ENCODE measurements around the gene SIRT5. TPM values are rescaled to one million over a fixed set of nuclear protein-coding genes. Genes with fewer than 3 reads are reported as not detected.

The SIRT5 gene
- total RNA-seq, 1 experiment from 2014 or later, result 15.9 TPM

DNA sequence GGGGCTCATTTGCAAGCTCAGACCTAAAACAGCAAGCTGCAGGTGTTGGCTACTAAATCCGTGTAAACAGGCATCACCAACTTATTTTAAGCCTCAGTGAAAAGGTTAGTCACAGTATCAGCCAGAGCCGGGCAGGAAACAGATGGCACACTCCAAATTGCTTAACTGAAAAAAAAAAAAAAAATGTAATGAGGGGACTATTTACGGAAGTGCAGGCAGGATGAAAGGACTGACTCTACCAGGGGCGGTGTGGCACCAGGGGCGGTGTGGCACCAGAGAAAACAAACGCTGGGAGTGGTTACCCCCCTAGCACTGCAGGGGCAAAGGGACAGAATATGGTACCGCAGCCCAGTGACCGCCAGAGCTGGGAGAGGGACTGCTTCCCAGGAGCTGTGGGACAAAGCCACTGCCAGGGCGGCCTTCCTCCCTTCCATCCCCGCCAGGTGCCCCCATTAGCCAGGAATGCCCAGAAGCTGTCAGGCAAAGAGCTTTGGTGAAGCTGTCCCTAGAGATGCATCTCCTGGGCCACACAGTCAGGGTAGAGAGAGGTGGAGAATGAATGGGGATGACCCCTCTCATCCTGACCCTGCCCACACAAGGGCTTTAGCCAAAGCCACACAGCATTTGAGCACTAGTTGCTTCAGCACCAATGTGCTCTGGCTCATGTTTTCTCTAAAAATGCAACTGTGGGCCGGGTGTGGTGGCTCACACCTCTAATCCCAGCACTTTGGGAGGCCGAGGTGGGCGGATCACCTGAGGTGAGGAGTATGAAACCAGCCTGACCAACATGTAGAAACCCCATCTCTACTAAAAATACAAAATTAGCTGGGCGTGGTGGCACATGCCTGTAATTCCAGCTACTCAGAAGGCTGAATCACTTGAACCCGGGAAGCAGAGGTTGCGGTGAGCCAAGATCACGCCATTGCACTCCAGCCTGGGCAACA lies 47.4 kb upstream of the SIRT5 start:
- H3K36me3 ChIP-seq (ENCODE audit: low read depth), result no peaks in the 10 kb centered on the region
- H3K4me1 ChIP-seq (replicated peaks; ENCODE audit: insufficient read depth), result peaks cover 20% of the 10 kb centered on the region
- no peak overlapping the region for H3K4me3 ChIP-seq
- CTCF ChIA-PET, result no interaction called here
- H3K79me2 ChIP-seq (ENCODE audit: low read depth), result no peaks in the 10 kb centered on the region
- TF ChIP-seq, protein P1, sequence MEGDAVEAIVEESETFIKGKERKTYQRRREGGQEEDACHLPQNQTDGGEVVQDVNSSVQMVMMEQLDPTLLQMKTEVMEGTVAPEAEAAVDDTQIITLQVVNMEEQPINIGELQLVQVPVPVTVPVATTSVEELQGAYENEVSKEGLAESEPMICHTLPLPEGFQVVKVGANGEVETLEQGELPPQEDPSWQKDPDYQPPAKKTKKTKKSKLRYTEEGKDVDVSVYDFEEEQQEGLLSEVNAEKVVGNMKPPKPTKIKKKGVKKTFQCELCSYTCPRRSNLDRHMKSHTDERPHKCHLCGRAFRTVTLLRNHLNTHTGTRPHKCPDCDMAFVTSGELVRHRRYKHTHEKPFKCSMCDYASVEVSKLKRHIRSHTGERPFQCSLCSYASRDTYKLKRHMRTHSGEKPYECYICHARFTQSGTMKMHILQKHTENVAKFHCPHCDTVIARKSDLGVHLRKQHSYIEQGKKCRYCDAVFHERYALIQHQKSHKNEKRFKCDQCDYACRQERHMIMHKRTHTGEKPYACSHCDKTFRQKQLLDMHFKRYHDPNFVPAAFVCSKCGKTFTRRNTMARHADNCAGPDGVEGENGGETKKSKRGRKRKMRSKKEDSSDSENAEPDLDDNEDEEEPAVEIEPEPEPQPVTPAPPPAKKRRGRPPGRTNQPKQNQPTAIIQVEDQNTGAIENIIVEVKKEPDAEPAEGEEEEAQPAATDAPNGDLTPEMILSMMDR (conservative IDR thresholded peaks at IDR 0.05), result no peak
- no peak for TF ChIP-seq EZH2 (IDR thresholded peaks at IDR 0.05; ENCODE audit: low read depth)
- no peaks in the 10 kb centered on the region for H3K9me2 ChIP-seq (ENCODE audit: insufficient read depth)
- no peaks in the 10 kb centered on the region for H4K20me1 ChIP-seq (ENCODE audit: insufficient read depth)
- POLR2A ChIA-PET (ENCODE audit: unreplicated experiment), result interaction anchor here (0.7 to 0.8 kb wide), 2 partner anchors 182 to 287 kb away, joined by 11 to 44 read pairs; partner anchors contain the start of gene MCUR1
- BruUV-seq (replicated peaks), result no TSS peak
- no peaks in the 10 kb centered on the region for H3K27me3 ChIP-seq (ENCODE audit: insufficient read depth, low read depth)
- H3K9me3 ChIP-seq (ENCODE audit: insufficient read depth, low read depth), result no peaks in the 10 kb centered on the region
- no peak overlapping the region for H2AFZ ChIP-seq
- H3F3A ChIP-seq (ENCODE audit: insufficient read depth, low read depth), result peaks cover 5% of the 10 kb centered on the region; the same call in 1 of the 2 replicates
- no peak overlapping the region for H3K4me2 ChIP-seq
- intact Hi-C loops (cut with micrococcal nuclease; ENCODE audit: unreplicated experiment), result no loop called here
- H3K27ac ChIP-seq, result no peak overlapping the region
- DNase-seq, result no peak

DNA sequence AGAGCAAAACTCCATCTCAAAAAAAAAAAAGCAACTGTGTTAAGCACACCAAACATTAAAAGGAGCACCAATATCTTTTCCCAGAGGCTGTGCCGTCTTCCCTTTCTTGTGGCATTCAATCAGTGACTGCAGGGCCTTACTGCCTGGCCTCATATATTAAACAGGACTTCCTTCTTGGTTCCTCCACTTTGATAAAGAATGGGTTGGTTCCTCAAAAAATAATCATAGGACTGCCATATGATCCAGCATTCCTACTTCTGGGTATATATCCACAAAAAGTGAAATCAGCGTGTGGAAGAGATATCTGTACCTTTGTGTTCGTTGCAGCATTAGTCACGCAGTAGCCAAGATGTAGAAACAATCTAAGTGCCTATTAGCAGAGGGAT lies 46.7 kb upstream of the SIRT5 start:
- H3K4me2 ChIP-seq, result no peak overlapping the region
- no peak for DNase-seq
- no peaks in the 10 kb centered on the region for H3K9me3 ChIP-seq (ENCODE audit: insufficient read depth, low read depth)
- ChIA-PET POLR2A (ENCODE audit: unreplicated experiment) (interaction anchor here (0.7 to 0.8 kb wide), 2 partner anchors 183 to 286 kb away, joined by 11 to 44 read pairs; partner anchors contain the start of gene MCUR1), CTCF (no interaction called here)
- no peaks in the 10 kb centered on the region for H3K27me3 ChIP-seq (ENCODE audit: insufficient read depth, low read depth)
- no peaks in the 10 kb centered on the region for H3K9me2 ChIP-seq (ENCODE audit: insufficient read depth)
- intact Hi-C loops (cut with micrococcal nuclease; ENCODE audit: unreplicated experiment), result no loop called here
- no peak overlapping the region for H2AFZ ChIP-seq
- H3F3A ChIP-seq (ENCODE audit: insufficient read depth, low read depth), result peaks cover 5% of the 10 kb centered on the region; the same call in 1 of the 2 replicates
- TF ChIP-seq EZH2 (IDR thresholded peaks at IDR 0.05; ENCODE audit: low read depth), result no peak
- TF ChIP-seq, protein P1 (conservative IDR thresholded peaks at IDR 0.05), result no peak
- H3K4me1 ChIP-seq (replicated peaks; ENCODE audit: insufficient read depth), result peaks cover 23% of the 10 kb centered on the region
- H3K4me3 ChIP-seq, result no peak overlapping the region
- no TSS peak for BruUV-seq (replicated peaks)
- no peaks in the 10 kb centered on the region for H4K20me1 ChIP-seq (ENCODE audit: insufficient read depth)
- no peaks in the 10 kb centered on the region for H3K79me2 ChIP-seq (ENCODE audit: low read depth)
- no peaks in the 10 kb centered on the region for H3K36me3 ChIP-seq (ENCODE audit: low read depth)
- no peak overlapping the region for H3K27ac ChIP-seq

DNA sequence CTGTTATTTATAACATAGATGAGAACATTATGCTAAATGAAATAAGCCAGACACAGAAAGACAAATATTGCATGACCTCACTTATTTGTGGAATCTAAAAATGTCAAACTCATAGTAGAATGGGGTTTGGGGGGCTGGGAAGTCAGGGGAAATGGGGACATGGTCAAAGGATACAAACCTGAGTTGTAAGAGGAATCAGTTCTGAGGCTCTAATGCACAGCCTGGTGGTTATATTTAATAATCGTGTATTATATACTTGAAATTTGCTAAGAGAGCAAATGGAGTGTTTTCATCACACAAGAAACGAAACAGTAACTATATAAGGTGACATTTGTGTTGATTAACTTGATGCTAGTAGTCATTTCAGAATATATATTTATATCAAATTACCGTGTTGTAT lies 46.2 kb upstream of the SIRT5 start:
- Histone ChIP-seq H3K4me3 (no peak overlapping the region), H3K27me3 (ENCODE audit: insufficient read depth, low read depth) (no peaks in the 10 kb centered on the region), H3K4me1 (replicated peaks; ENCODE audit: insufficient read depth) (peaks cover 20% of the 10 kb centered on the region), H3K9me3 (ENCODE audit: insufficient read depth, low read depth) (no peaks in the 10 kb centered on the region), H3F3A (ENCODE audit: insufficient read depth, low read depth) (peaks cover 5% of the 10 kb centered on the region; the same call in 1 of the 2 replicates), H3K36me3 (ENCODE audit: low read depth) (no peaks in the 10 kb centered on the region), H2AFZ (no peak overlapping the region), H3K4me2 (no peak overlapping the region), H3K79me2 (ENCODE audit: low read depth) (no peaks in the 10 kb centered on the region), H3K9me2 (ENCODE audit: insufficient read depth) (no peaks in the 10 kb centered on the region), H3K27ac (no peak overlapping the region), H4K20me1 (ENCODE audit: insufficient read depth) (no peaks in the 10 kb centered on the region)
- TF ChIP-seq, protein P1 (conservative IDR thresholded peaks at IDR 0.05), result no peak
- no peak for TF ChIP-seq EZH2 (IDR thresholded peaks at IDR 0.05; ENCODE audit: low read depth)
- CTCF ChIA-PET, result no interaction called here
- POLR2A ChIA-PET (ENCODE audit: unreplicated experiment), result no interaction called here
- intact Hi-C loops (cut with micrococcal nuclease; ENCODE audit: unreplicated experiment), result no loop called here
- BruUV-seq (replicated peaks), result no TSS peak
- no peak for DNase-seq
